C4-2B (cell line): ENCODE measurements around the gene ANAPC2.
"Not testable (repeated sequence)": the region's sequence is repeated elsewhere in the genome, so short reads cannot be mapped to it uniquely, and the experiment has no call there.

Experiments
- H3K27ac ChIP-seq: fragments of 450-650 bp; 2 replicates; pipeline ENCODE4 v1.5.1; 2017
- CTCF ChIP-seq: fragments of 450-650 bp; conservative IDR thresholded peaks from 2 replicates; pipeline ENCODE4 v1.5.1; 2017; ENCODE audit warnings: mild to moderate bottlenecking
- ZFX ChIP-seq: fragments of 450-650 bp; IDR thresholded peaks from 2 replicates; pipeline ENCODE4 v1.6.1; 2017

Gene ANAPC2

GRCh38 chr9:137136261-137136880 is 52.0 kb downstream of the ANAPC2 start:
- no peak overlapping the region for H3K27ac ChIP-seq
- no peak for TF ChIP-seq CTCF
- no peak for TF ChIP-seq ZFX

- not testable (repeated sequence) for H3K27ac ChIP-seq
Observed at GRCh38 chr9:137135154-137135553, 53.2 kb downstream of the ANAPC2 start.

- H3K27ac ChIP-seq, result no peak overlapping the region
- TF ChIP-seq CTCF, result no peak
- TF ChIP-seq ZFX, result no peak
Observed at GRCh38 chr9:137134191-137134590, 54.2 kb downstream of the ANAPC2 start.

- peak overlapping the region; percentile 92 for H3K27ac ChIP-seq
- TF ChIP-seq ZFX (no peak), CTCF (no peak)
Observed at GRCh38 chr9:137130176-137130755, 58.1 kb downstream of the ANAPC2 start.

GRCh38 chr9:137129456-137130175 is 58.7 kb downstream of the ANAPC2 start:
- TF ChIP-seq CTCF (no peak), ZFX (peak; percentile 41; the same call in 1 of the 2 replicates)
- peak overlapping the region; percentile 92 for H3K27ac ChIP-seq

- H3K27ac ChIP-seq, result peak overlapping the region; percentile 92
- TF ChIP-seq ZFX, result peak; percentile 75; the same call in 1 of the 2 replicates
- TF ChIP-seq CTCF, result no peak
Observed at GRCh38 chr9:137128862-137129455, 59.4 kb downstream of the ANAPC2 start.

GRCh38 chr9:137128158-137128861 is 60.0 kb downstream of the ANAPC2 start:
- H3K27ac ChIP-seq, result peak overlapping the region; percentile 92
- no peak for TF ChIP-seq CTCF
- TF ChIP-seq ZFX, result no peak
